Measurements from ENCODE around the gene RBL1. TPM values are rescaled to one million over a fixed set of nuclear protein-coding genes. Genes with fewer than 3 reads are reported as not detected.
A peak's percentile ranks its signal among the peaks of the same experiment; 100 is the strongest.

RBL1 gene
- total RNA-seq, 1 donor from 2014 or later: 1.9 TPM

DNA sequence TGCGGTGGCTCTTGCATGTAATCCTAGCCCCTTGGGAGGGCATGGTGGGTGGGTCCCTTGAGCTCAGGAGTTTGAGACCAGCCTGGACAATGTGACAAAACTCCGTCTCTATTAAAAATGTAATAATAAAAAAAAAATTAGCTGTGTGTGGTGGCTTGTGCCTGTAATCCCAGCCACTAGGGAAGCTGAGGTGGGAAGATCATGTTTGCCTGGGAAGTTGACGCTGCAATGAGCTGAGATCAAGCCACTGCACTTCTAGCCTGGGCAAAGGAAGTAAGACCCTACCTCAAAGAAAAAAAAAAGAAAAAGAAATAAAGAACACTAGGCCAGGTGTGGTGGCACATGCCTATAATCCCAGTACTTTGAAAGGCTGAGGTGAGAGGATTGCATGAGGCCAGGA, 139.8 kb downstream of the RBL1 start:
- H3K27ac ChIP-seq: no peak overlapping the region
- no peaks in the 10 kb centered on the region for H3K36me3 ChIP-seq
- H3K4me1 ChIP-seq: peaks cover 0 to 6% of the 10 kb centered on the region in 2 donors
- H3K27me3 ChIP-seq: no peaks in the 10 kb centered on the region
- H3K9me3 ChIP-seq: no peaks in the 10 kb centered on the region
- no peak overlapping the region for H3K4me3 ChIP-seq
- TF ChIP-seq, protein P1, sequence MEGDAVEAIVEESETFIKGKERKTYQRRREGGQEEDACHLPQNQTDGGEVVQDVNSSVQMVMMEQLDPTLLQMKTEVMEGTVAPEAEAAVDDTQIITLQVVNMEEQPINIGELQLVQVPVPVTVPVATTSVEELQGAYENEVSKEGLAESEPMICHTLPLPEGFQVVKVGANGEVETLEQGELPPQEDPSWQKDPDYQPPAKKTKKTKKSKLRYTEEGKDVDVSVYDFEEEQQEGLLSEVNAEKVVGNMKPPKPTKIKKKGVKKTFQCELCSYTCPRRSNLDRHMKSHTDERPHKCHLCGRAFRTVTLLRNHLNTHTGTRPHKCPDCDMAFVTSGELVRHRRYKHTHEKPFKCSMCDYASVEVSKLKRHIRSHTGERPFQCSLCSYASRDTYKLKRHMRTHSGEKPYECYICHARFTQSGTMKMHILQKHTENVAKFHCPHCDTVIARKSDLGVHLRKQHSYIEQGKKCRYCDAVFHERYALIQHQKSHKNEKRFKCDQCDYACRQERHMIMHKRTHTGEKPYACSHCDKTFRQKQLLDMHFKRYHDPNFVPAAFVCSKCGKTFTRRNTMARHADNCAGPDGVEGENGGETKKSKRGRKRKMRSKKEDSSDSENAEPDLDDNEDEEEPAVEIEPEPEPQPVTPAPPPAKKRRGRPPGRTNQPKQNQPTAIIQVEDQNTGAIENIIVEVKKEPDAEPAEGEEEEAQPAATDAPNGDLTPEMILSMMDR (IDR thresholded peaks at IDR 0.05): no peak
- DNase-seq (ENCODE audit: low spot score in 2 of 2): no peak
- intact Hi-C loops (cut with DNase I): no loop called here

DNA sequence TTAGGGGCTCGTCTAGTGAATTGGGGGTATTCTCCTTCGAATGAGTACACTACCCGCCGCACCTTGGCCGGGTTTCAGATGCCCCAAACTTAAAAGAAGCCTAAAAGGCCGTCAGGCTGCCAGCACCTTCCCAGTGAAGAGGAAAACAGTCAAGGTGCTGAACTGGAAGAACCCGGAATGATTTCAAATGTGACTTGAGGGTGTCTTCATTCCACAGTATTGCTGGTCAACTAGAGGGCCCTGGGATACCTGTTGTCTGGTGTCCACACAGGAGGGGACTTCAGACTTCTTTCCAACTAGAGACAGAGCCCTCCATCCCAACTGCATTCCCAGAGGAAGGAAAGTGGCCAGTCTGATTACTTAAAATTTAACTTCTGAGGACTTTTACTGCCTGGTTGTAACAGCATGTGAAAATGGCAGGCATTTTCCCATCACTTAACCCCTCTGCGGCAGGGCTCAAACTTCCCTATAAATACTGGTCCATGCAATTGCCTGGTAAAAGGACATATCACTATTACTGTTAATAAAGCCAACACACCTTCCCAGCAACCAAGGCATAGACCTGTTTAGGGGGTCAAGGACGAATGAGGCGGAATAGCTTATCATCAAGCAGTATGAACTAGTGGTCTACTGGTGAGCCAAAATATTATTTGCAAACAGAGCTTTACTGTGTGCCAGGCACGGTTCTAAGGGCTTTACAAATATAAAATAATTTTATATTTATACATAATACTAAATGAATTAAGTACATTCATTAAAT, 143.6 kb downstream of the RBL1 start:
- intact Hi-C loops (cut with DNase I): no loop called here
- Histone ChIP-seq H3K27me3 (no peaks in the 10 kb centered on the region), H3K4me3 (peak overlapping the region; percentile 72 to 98), H3K27ac (peak overlapping the region; percentile 67 to 68), H3K36me3 (no peaks in the 10 kb centered on the region), H3K9me3 (no peaks in the 10 kb centered on the region), H3K4me1 (peaks cover 0 to 6% of the 10 kb centered on the region in 2 donors)
- DNase-seq (ENCODE audit: low spot score in 2 of 2): no peak
- TF ChIP-seq, protein P1 (IDR thresholded peaks at IDR 0.05): no peak

DNA sequence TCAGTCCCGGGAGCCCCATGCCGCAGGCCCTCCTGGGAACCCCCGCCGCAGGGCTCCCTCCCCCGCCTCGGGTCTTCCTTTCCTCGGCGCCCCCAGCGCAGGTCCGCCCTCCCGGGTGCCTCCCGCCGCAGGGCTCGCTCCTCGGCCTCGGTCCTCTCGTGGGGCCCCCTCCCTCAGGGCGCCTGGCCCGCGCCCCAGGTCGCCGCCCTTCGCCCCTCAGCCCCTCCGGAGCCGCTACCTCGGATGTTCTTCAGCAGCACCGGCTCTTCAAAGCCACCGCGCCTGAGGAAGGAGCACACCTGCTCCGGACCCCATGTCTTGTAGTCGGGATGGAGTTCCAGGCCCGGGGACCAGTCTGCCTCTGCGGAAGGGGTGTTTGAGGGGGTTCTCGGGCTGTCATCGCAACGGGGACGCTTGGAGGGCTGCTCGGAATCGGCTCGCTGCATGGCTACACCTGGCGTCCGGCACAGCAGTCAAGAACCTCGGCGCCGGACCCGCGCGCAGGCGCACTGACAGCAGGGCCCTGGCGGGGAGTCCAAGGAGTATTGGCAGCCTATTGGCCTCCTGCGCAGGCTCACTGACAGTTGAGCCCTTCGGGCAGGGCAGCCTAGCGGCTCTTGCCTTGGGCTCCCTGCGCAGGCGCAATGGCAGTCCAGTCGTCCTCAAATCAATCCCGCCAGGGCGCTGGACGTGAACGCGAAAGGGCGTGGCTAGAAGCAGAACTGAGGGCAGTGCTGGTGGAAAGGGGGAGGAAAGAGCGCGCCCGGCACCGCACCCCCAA, 144.4 kb downstream of the RBL1 start, which contains the start of gene SAMHD1:
SAMHD1 (minus strand) TSS at position 511 of the 781 bp plus-strand sequence; CDS start at position 446, 65 bp downstream.
- H3K4me3 ChIP-seq: peak within 1 kb of the TSS; percentile 72 to 98
- peak; percentile 93 to 98 for DNase-seq (ENCODE audit: low spot score in 2 of 2)
- no peaks in the 10 kb centered on the region for H3K9me3 ChIP-seq
- H3K27ac ChIP-seq: peak within 1 kb of the TSS; percentile 76 to 94
- peaks cover 0 to 6% of the 10 kb centered on the region in 2 donors for H3K4me1 ChIP-seq
- H3K27me3 ChIP-seq: no peaks in the 10 kb centered on the region
- peaks cover 0 to under 1% of the 10 kb centered on the region in 2 donors for H3K36me3 ChIP-seq
- intact Hi-C loops (cut with DNase I): no loop called here
- TF ChIP-seq, protein P1 (IDR thresholded peaks at IDR 0.05): no peak

DNA sequence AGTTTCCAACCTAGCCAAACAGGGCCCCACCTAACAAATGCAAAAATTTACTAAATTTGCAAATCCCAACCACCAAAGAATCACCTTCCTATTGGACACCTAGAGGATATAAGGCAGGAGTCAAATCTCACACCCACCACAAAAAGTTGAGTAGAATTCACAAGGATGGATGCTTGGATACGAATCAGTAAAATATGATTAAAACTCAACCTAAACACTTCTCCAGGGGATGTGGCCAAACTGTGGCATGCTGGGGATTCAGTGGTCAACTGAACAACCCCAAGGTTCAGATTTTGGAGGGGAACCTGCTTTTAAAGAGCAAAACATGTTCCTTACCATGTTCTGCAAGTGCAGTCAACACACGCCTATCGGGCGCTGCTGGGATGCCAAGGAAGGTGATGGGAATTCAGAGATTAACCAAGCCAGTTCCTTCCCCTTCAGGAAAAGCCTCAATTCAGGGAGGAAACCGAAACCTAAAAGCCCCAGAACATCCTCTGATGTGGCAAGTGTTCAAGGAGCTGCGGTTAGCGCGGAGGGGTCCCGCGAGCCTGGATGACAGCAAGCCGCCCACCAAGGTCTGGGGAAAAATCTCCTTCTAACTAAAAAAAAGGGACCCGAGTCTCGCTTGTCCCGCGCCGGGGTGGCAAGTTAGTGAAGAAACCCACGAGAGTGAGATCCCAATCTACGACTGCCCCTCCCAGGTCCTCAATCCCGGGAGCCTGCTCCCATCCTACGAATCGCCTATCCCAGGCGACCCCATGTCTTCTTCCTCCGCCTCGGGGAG, 145.2 kb downstream of the RBL1 start:
- peaks cover 0 to 6% of the 10 kb centered on the region in 2 donors for H3K4me1 ChIP-seq
- TF ChIP-seq, protein P1 (IDR thresholded peaks at IDR 0.05): no peak
- intact Hi-C loops (cut with DNase I): no loop called here
- H3K36me3 ChIP-seq: peaks cover 0 to 9% of the 10 kb centered on the region in 2 donors
- peak overlapping the region; percentile 76 to 94 for H3K27ac ChIP-seq
- H3K27me3 ChIP-seq: no peaks in the 10 kb centered on the region
- peak in 1 of 2 donors; percentile 71 for DNase-seq (ENCODE audit: low spot score in 2 of 2)
- no peaks in the 10 kb centered on the region for H3K9me3 ChIP-seq
- peak overlapping the region; percentile 72 to 98 for H3K4me3 ChIP-seq

Other genes with a start within 250 kb of the RBL1 start
- gene TLDC2, start 219.9 kb downstream of the RBL1 start, total RNA-seq: not detected
- 163 TPM for gene SAMHD1, start 144.3 kb downstream of the RBL1 start, total RNA-seq
- gene RPN2, start 83.3 kb upstream of the RBL1 start, total RNA-seq: 114 TPM
- gene MROH8, start 83.6 kb upstream of the RBL1 start, total RNA-seq: not detected
- not detected for gene GHRH, start 165.8 kb upstream of the RBL1 start, total RNA-seq
- gene MANBAL, start 193.7 kb upstream of the RBL1 start, total RNA-seq: 70.2 TPM